Adipocyte (in vitro differentiated cells): Measurements from ENCODE around the gene TCF20.

ENCODE experiments used
- DNase-seq: peaks from one replicate; pipeline ENCODE4 v3.0.0-alpha.2; 2015; ENCODE audit warnings: low read depth
- H3K27me3 ChIP-seq: replicated peaks from 2 replicates; pipeline ENCODE4 v1.7.0; 2013; ENCODE audit warnings: mild to moderate bottlenecking, low read length, moderate library complexity; ENCODE audit not compliant: control insufficient read depth, insufficient read depth
- H3K36me3 ChIP-seq: 2 replicates; pipeline ENCODE4 v1.7.0; 2013; ENCODE audit warnings: low read length, mild to moderate bottlenecking, moderate library complexity; ENCODE audit not compliant: control insufficient read depth, insufficient read depth, severe bottlenecking
- H3K4me1 ChIP-seq: 2 replicates; pipeline ENCODE4 v1.7.0; 2013; ENCODE audit warnings: mild to moderate bottlenecking, low read length, moderate library complexity; ENCODE audit not compliant: control insufficient read depth, insufficient read depth
- H3K4me3 ChIP-seq: 2 replicates; pipeline ENCODE4 v1.7.0; 2013; ENCODE audit warnings: mild to moderate bottlenecking, low read length, moderate library complexity
- H3K9ac ChIP-seq: 2 replicates; pipeline ENCODE4 v1.7.0; 2013; ENCODE audit warnings: mild to moderate bottlenecking, low read length, moderate library complexity
- H3K9me3 ChIP-seq: 2 replicates; pipeline ENCODE4 v1.7.0; 2013; ENCODE audit warnings: mild to moderate bottlenecking, low read length, moderate library complexity; ENCODE audit not compliant: control insufficient read depth

Gene TCF20

GRCh38 chr22:42279425-42280020 is 9.1 kb upstream of the TCF20 start:
- peaks cover 5% of the 10 kb centered on the region for H3K4me1 ChIP-seq
- H3K27me3 ChIP-seq: peaks cover 56% of the 10 kb centered on the region

GRCh38 chr22:42277988-42278776 is 7.7 kb upstream of the TCF20 start:
- H3K4me3 ChIP-seq: no peak overlapping the region
- H3K27me3 ChIP-seq: peaks cover 47% of the 10 kb centered on the region

More at GRCh38 chr22:42279425-42280020, 9.1 kb upstream of the TCF20 start:
- H3K4me3 ChIP-seq: no peak overlapping the region
- no peaks in the 10 kb centered on the region for H3K9me3 ChIP-seq
- H3K9ac ChIP-seq: no peak overlapping the region
- H3K36me3 ChIP-seq: no peaks in the 10 kb centered on the region
- no peak for DNase-seq

GRCh38 chr22:42277232-42277753 is 6.8 kb upstream of the TCF20 start:
- Histone ChIP-seq H3K27me3 (peaks cover 42% of the 10 kb centered on the region), H3K9ac (no peak overlapping the region), H3K4me3 (no peak overlapping the region), H3K4me1 (no peaks in the 10 kb centered on the region), H3K9me3 (no peaks in the 10 kb centered on the region), H3K36me3 (no peaks in the 10 kb centered on the region)
- DNase-seq: no peak

More at GRCh38 chr22:42277988-42278776, 7.7 kb upstream of the TCF20 start:
- Histone ChIP-seq H3K9me3 (no peaks in the 10 kb centered on the region), H3K9ac (no peak overlapping the region), H3K36me3 (no peaks in the 10 kb centered on the region), H3K4me1 (peaks cover 5% of the 10 kb centered on the region)
- peak; percentile 14 for DNase-seq

- no peaks in the 10 kb centered on the region for H3K9me3 ChIP-seq
- no peak for DNase-seq
- H3K4me3 ChIP-seq: no peak overlapping the region
- no peak overlapping the region for H3K9ac ChIP-seq
- peaks cover 32% of the 10 kb centered on the region for H3K27me3 ChIP-seq
- no peaks in the 10 kb centered on the region for H3K36me3 ChIP-seq
- no peaks in the 10 kb centered on the region for H3K4me1 ChIP-seq
Observed at GRCh38 chr22:42275970-42276369, 5.5 kb upstream of the TCF20 start.

- no peaks in the 10 kb centered on the region for H3K9me3 ChIP-seq
- no peak overlapping the region for H3K9ac ChIP-seq
- no peaks in the 10 kb centered on the region for H3K4me1 ChIP-seq
- peaks cover 24% of the 10 kb centered on the region for H3K27me3 ChIP-seq
- no peak overlapping the region for H3K4me3 ChIP-seq
- no peaks in the 10 kb centered on the region for H3K36me3 ChIP-seq
- no peak for DNase-seq
Observed at GRCh38 chr22:42275176-42275575, 4.7 kb upstream of the TCF20 start.

- Histone ChIP-seq H3K36me3 (no peaks in the 10 kb centered on the region), H3K9me3 (no peaks in the 10 kb centered on the region), H3K4me1 (peaks cover 3% of the 10 kb centered on the region), H3K27me3 (peaks cover 14% of the 10 kb centered on the region), H3K9ac (no peak overlapping the region), H3K4me3 (no peak overlapping the region)
- no peak for DNase-seq
Observed at GRCh38 chr22:42273855-42274451, 3.5 kb upstream of the TCF20 start.

- no peaks in the 10 kb centered on the region for H3K9me3 ChIP-seq
- peaks cover 8% of the 10 kb centered on the region for H3K4me1 ChIP-seq
- no peak for DNase-seq
- peaks cover 8% of the 10 kb centered on the region for H3K27me3 ChIP-seq
- no peak overlapping the region for H3K4me3 ChIP-seq
- no peaks in the 10 kb centered on the region for H3K36me3 ChIP-seq
- H3K9ac ChIP-seq: no peak overlapping the region
Observed at GRCh38 chr22:42272431-42272999, 2.1 kb upstream of the TCF20 start.

- H3K4me3 ChIP-seq: no peak overlapping the region
Observed at GRCh38 chr22:42271906-42272305, 1.5 kb upstream of the TCF20 start.

GRCh38 chr22:42271191-42271813 is 849 bp upstream of the TCF20 start:
- no peaks in the 10 kb centered on the region for H3K36me3 ChIP-seq
- H3K4me1 ChIP-seq: peaks cover 8% of the 10 kb centered on the region
- peaks cover 4% of the 10 kb centered on the region for H3K27me3 ChIP-seq
- no peak for DNase-seq
- no peaks in the 10 kb centered on the region for H3K9me3 ChIP-seq
- peak overlapping the region; percentile 76 for H3K4me3 ChIP-seq
- H3K9ac ChIP-seq: no peak overlapping the region

More at GRCh38 chr22:42271906-42272305, 1.5 kb upstream of the TCF20 start:
- no peak overlapping the region for H3K9ac ChIP-seq
- peaks cover 8% of the 10 kb centered on the region for H3K4me1 ChIP-seq
- H3K9me3 ChIP-seq: no peaks in the 10 kb centered on the region
- DNase-seq: no peak
- no peaks in the 10 kb centered on the region for H3K36me3 ChIP-seq
- peaks cover 8% of the 10 kb centered on the region for H3K27me3 ChIP-seq

- Histone ChIP-seq H3K9ac (peak overlapping the region; percentile 88), H3K27me3 (no peaks in the 10 kb centered on the region), H3K4me1 (peaks cover 8% of the 10 kb centered on the region), H3K36me3 (no peaks in the 10 kb centered on the region), H3K9me3 (no peaks in the 10 kb centered on the region), H3K4me3 (peak overlapping the region; percentile 92)
- DNase-seq: no peak
Observed at GRCh38 chr22:42270176-42270509, 310 bp downstream of the TCF20 start.
